ENCODE measurements around the gene LIPC. TPM values are rescaled to one million over a fixed set of nuclear protein-coding genes. Genes with fewer than 3 reads are reported as not detected.

LIPC gene
- total and polyA plus RNA-seq, 9 of the 15 experiments (the other 6 are each of a cell fraction or from before 2014, with no cell fraction given) = 0.07 to 0.41 (median 0.11) TPM; not detected in 2

DNA sequence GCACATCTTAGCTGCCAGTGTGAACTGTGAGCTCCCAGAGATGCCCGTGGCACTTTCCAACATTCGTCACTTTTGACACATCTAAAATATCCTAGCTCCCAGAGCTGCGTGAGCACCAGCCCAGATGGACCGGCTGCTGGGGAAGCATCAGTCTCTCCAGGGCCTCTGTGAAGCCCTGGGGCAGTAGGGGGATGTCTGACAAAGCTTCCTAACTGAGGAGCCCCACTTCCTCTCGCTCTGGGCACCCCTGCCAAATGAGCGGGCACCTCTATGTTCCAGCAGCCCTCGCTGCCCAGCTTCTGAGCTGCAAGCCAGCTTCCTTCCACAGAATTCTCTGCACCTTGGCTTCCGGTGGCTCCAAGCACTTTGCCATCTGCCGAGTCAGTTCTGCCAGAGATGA is 91.1 kb downstream of the LIPC start (continued):
- no peak for TF ChIP-seq EP400 (IDR thresholded peaks at IDR 0.05)
- no peak for TF ChIP-seq GABPB1 (CRISPR knock-in tag; IDR thresholded peaks at IDR 0.05)
- TF ChIP-seq, protein P1, sequence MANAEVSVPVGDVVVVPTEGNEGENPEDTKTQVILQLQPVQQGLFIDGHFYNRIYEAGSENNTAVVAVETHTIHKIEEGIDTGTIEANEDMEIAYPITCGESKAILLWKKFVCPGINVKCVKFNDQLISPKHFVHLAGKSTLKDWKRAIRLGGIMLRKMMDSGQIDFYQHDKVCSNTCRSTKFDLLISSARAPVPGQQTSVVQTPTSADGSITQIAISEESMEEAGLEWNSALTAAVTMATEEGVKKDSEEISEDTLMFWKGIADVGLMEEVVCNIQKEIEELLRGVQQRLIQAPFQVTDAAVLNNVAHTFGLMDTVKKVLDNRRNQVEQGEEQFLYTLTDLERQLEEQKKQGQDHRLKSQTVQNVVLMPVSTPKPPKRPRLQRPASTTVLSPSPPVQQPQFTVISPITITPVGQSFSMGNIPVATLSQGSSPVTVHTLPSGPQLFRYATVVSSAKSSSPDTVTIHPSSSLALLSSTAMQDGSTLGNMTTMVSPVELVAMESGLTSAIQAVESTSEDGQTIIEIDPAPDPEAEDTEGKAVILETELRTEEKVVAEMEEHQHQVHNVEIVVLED (CRISPR knock-in tag; IDR thresholded peaks at IDR 0.05) = no peak
- TF ChIP-seq, protein P2, sequence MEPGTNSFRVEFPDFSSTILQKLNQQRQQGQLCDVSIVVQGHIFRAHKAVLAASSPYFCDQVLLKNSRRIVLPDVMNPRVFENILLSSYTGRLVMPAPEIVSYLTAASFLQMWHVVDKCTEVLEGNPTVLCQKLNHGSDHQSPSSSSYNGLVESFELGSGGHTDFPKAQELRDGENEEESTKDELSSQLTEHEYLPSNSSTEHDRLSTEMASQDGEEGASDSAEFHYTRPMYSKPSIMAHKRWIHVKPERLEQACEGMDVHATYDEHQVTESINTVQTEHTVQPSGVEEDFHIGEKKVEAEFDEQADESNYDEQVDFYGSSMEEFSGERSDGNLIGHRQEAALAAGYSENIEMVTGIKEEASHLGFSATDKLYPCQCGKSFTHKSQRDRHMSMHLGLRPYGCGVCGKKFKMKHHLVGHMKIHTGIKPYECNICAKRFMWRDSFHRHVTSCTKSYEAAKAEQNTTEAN (CRISPR knock-in tag; IDR thresholded peaks at IDR 0.05) = no peak
- no peak for TF ChIP-seq JUNB (CRISPR knock-in tag; conservative IDR thresholded peaks at IDR 0.05)
- TF ChIP-seq SAP30 (IDR thresholded peaks at IDR 0.05; ENCODE audit: borderline replicate concordance, insufficient read depth, low read depth, low read length, poor library complexity, severe bottlenecking) = no peak
- no peak for TF ChIP-seq PHF20 (IDR thresholded peaks at IDR 0.05; ENCODE audit: partially characterized antibody)
- TF ChIP-seq ETV6 (IDR thresholded peaks at IDR 0.05; ENCODE audit: borderline replicate concordance in 1 of 2, low read depth in 2 of 2, low read length in 1 of 2) = no peak
- no peak for TF ChIP-seq ETV6 (CRISPR knock-in tag; IDR thresholded peaks at IDR 0.05; ENCODE audit: borderline replicate concordance)
